Neuronal stem cell (in vitro differentiated cells): Measurements from ENCODE around the gene PCBP4. TPM values are rescaled to one million over a fixed set of nuclear protein-coding genes. Genes with fewer than 3 reads are reported as not detected.

Experiments used
- DNase-seq: peaks from one replicate; pipeline ENCODE4 v3.0.0-alpha.2; 2013; ENCODE audit warnings: low spot score
- H2AFZ ChIP-seq: one replicate; pipeline ENCODE4 v1.6.1; 2013; ENCODE audit warnings: mild to moderate bottlenecking, low read length, inconsistent platforms
- H2AK5ac ChIP-seq: 2 replicates; pipeline ENCODE4 v1.6.1; 2013; ENCODE audit warnings: low read depth, mild to moderate bottlenecking, inconsistent platforms, low read length, moderate library complexity, mixed read lengths
- H2BK120ac ChIP-seq: 2 replicates; pipeline ENCODE4 v1.6.1; 2013; ENCODE audit warnings: low read depth, mild to moderate bottlenecking, inconsistent platforms, low read length, moderate library complexity, mixed read lengths
- H2BK12ac ChIP-seq: one replicate; pipeline ENCODE4 v1.6.1; 2013; ENCODE audit warnings: low read length, inconsistent platforms
- H2BK15ac ChIP-seq: 2 replicates; pipeline ENCODE4 v1.6.1; 2013; ENCODE audit warnings: mild to moderate bottlenecking, low read length, inconsistent platforms, mixed read lengths
- H2BK5ac ChIP-seq: one replicate; pipeline ENCODE4 v1.6.1; 2013; ENCODE audit warnings: inconsistent platforms, mild to moderate bottlenecking, low read length, moderate library complexity
- H3K14ac ChIP-seq: one replicate; pipeline ENCODE4 v1.6.1; 2013; ENCODE audit warnings: low read length, inconsistent platforms
- H3K18ac ChIP-seq: 2 replicates; pipeline ENCODE4 v1.6.1; 2013; ENCODE audit warnings: low read length, inconsistent platforms
- H3K23ac ChIP-seq: 2 replicates; pipeline ENCODE4 v1.6.1; 2013; ENCODE audit warnings: low read depth, mild to moderate bottlenecking, mixed read lengths, low read length, inconsistent platforms; ENCODE audit not compliant: poor library complexity
- H3K27ac ChIP-seq: replicated peaks from 3 replicates; pipeline ENCODE4 v1.5.1; 2013; ENCODE audit warnings: low read length, inconsistent platforms
- H3K27me3 ChIP-seq, 3 experiments: 2 replicates each; pipeline ENCODE4 v1.6.1; 2013; ENCODE audit warnings: low read length in 3 of 3, mild to moderate bottlenecking in 2 of 3, inconsistent platforms in 1 of 3, low read depth in 1 of 3, mixed read lengths in 1 of 3, moderate library complexity in 1 of 3; ENCODE audit not compliant: control insufficient read depth in 3 of 3, insufficient read depth in 3 of 3
- H3K36me3 ChIP-seq, 2 donors: replicated peaks in 1 of 2; 2 replicates each; pipeline ENCODE4 v1.6.1; 2013; ENCODE audit warnings: low read length in 2 of 2; ENCODE audit not compliant: control insufficient read depth in 2 of 2, insufficient read depth in 2 of 2
- H3K4ac ChIP-seq: 2 replicates; pipeline ENCODE4 v1.6.1; 2013; ENCODE audit warnings: inconsistent platforms, mild to moderate bottlenecking, low read length, moderate library complexity
- H3K4me1 ChIP-seq, 2 donors: 1 replicate in 1 of 2; 2 replicates in 1 of 2; pipeline ENCODE4 v1.6.1; 2013; ENCODE audit warnings: low read length in 2 of 2, low read depth in 1 of 2; ENCODE audit not compliant: control insufficient read depth in 2 of 2, insufficient read depth in 1 of 2
- H3K4me2 ChIP-seq: one replicate; pipeline ENCODE4 v1.6.1; 2013; ENCODE audit warnings: mild to moderate bottlenecking, low read length, inconsistent platforms; ENCODE audit not compliant: insufficient read depth, poor library complexity, severe bottlenecking
- H3K4me3 ChIP-seq, 2 donors: 2 replicates each; pipeline ENCODE4 v1.5.1; 2013; ENCODE audit warnings: low read length in 2 of 2, mild to moderate bottlenecking in 2 of 2, inconsistent platforms in 1 of 2, moderate library complexity in 1 of 2
- H3K79me1 ChIP-seq: one replicate; pipeline ENCODE4 v1.6.1; 2013; ENCODE audit warnings: low read depth, mild to moderate bottlenecking, inconsistent platforms, low read length, moderate library complexity
- H3K9ac ChIP-seq: one replicate; pipeline ENCODE4 v1.6.1; 2013; ENCODE audit warnings: mild to moderate bottlenecking, low read depth, low read length, inconsistent platforms; ENCODE audit not compliant: poor library complexity
- H3K9me3 ChIP-seq, 2 donors: replicated peaks in 1 of 2; 2 replicates each; pipeline versions ENCODE3 to v1.6.1; 2013; ENCODE audit warnings: low read length in 2 of 2, mild to moderate bottlenecking in 2 of 2, inconsistent platforms in 1 of 2, low read depth in 1 of 2, mixed read lengths in 1 of 2, moderate library complexity in 1 of 2; ENCODE audit not compliant: control insufficient read depth in 2 of 2, insufficient read depth in 1 of 2
- H4K8ac ChIP-seq: one replicate; pipeline ENCODE4 v1.6.1; 2013; ENCODE audit warnings: low read depth, mild to moderate bottlenecking, inconsistent platforms, low read length, moderate library complexity
- H4K91ac ChIP-seq: one replicate; pipeline ENCODE4 v1.6.1; 2013; ENCODE audit warnings: low read length, low read depth, mild to moderate bottlenecking, inconsistent platforms; ENCODE audit not compliant: poor library complexity
- WGBS, 2 donors: extraction: QIAGEN DNeasy Blood & Tissue Kit; methylation state at CpG; one replicate each; pipeline ENCODE4 v1.1.7; 2013; ENCODE audit warnings: missing lambda C conversion rate in 2 of 2, mixed read lengths in 1 of 2; ENCODE audit not compliant: insufficient read length in 2 of 2, insufficient replicate concordance in 1 of 2; ENCODE audit errors: extremely low coverage in 2 of 2; 5-methylcytosine and 5-hydroxymethylcytosine counted together
- polyA plus RNA-seq, 2 experiments: library from polyadenylated mRNA; stranded (reverse); fragments of 200-250 nt; gene quantifications; one replicate each; pipeline ENCODE4 v1.2.3, GENCODE V29; 2013

The PCBP4 gene
- polyA plus RNA-seq (2013, experiment 1 of 2) = 68.8 TPM
- 66.4 TPM for polyA plus RNA-seq (2013, experiment 2 of 2)

- peak within 1 kb of the TSS; percentile 85 for H2AFZ ChIP-seq
- peak within 1 kb of the TSS; percentile 81 for H2BK120ac ChIP-seq
- peaks cover 0 to 2% of the 10 kb centered on the region in 2 donors for H3K9me3 ChIP-seq
- H4K8ac ChIP-seq = peak within 1 kb of the TSS; percentile 70
- H3K4me2 ChIP-seq = peak within 1 kb of the TSS; percentile 93
- H3K4me1 ChIP-seq = peaks cover 43 to 53% of the 10 kb centered on the region in 2 donors
- H3K27ac ChIP-seq = peak within 1 kb of the TSS; percentile 98
- peak within 1 kb of the TSS; percentile 81 for H4K91ac ChIP-seq
- peak within 1 kb of the TSS; percentile 97 for H3K9ac ChIP-seq
- no peaks in the 10 kb centered on the region for H3K27me3 ChIP-seq
- H2AK5ac ChIP-seq = peak within 1 kb of the TSS; percentile 96
- peak within 1 kb of the TSS; percentile 100 for H3K18ac ChIP-seq
- H2BK5ac ChIP-seq = peak within 1 kb of the TSS; percentile 97
- peak within 1 kb of the TSS; percentile 97 for H3K4ac ChIP-seq
- H2BK15ac ChIP-seq = peak within 1 kb of the TSS; percentile 93
- peak within 1 kb of the TSS; percentile 98 for H2BK12ac ChIP-seq
- H3K14ac ChIP-seq = peak within 1 kb of the TSS; percentile 77
- DNase-seq = no peak
- WGBS, 2 donors = no CpG with 5 or more reads among the region's 90 CpGs
- peaks cover 6% of the 10 kb centered on the region for H3K79me1 ChIP-seq
- peaks cover 0 to 3% of the 10 kb centered on the region in 2 donors for H3K36me3 ChIP-seq
- H3K23ac ChIP-seq = peak within 1 kb of the TSS; percentile 32
- H3K4me3 ChIP-seq = peak within 1 kb of the TSS; percentile 60 to 92
These were observed at the start of gene PCBP4 for GRCh38 chr3:51967384-51968169. TSS of gene PCBP4 (minus strand) at chr3:51967454. CDS start at chr3:51961240, 6,214 bp downstream.

- no peak overlapping the region for H3K27ac ChIP-seq
These were observed 48.4 kb upstream of the PCBP4 start for GRCh38 chr3:52015438-52016228.

GRCh38 chr3:52014613-52015012 is 47.4 kb upstream of the PCBP4 start:
- WGBS, 2 donors = no CpG with 5 or more reads among the region's 8 CpGs
- peaks cover 1 to 8% of the 10 kb centered on the region in 2 donors for H3K4me1 ChIP-seq
- DNase-seq = no peak
- H3K4me2 ChIP-seq = no peak overlapping the region
- no peak overlapping the region for H3K4me3 ChIP-seq
- H3K27ac ChIP-seq = no peak overlapping the region
- H3K23ac ChIP-seq = no peak overlapping the region
- H2AFZ ChIP-seq = peak overlapping the region; percentile 52
- no peak overlapping the region for H2BK15ac ChIP-seq
- no peak overlapping the region for H2BK5ac ChIP-seq
- H3K18ac ChIP-seq = peak overlapping the region; percentile 48
- no peak overlapping the region for H2BK120ac ChIP-seq
- H2AK5ac ChIP-seq = no peak overlapping the region
- no peaks in the 10 kb centered on the region for H3K36me3 ChIP-seq
- H3K4ac ChIP-seq = no peak overlapping the region
- H4K8ac ChIP-seq = no peak overlapping the region
- H3K9me3 ChIP-seq = no peaks in the 10 kb centered on the region
- no peak overlapping the region for H3K9ac ChIP-seq
- no peak overlapping the region for H4K91ac ChIP-seq
- no peak overlapping the region for H2BK12ac ChIP-seq
- no peaks in the 10 kb centered on the region for H3K27me3 ChIP-seq
- H3K79me1 ChIP-seq = no peaks in the 10 kb centered on the region
- H3K14ac ChIP-seq = no peak overlapping the region

More at GRCh38 chr3:52015438-52016228, 48.4 kb upstream of the PCBP4 start:
- Histone ChIP-seq H3K4me1 (peaks cover 1 to 10% of the 10 kb centered on the region in 2 donors), H2BK12ac (peak overlapping the region; percentile 58), H2BK120ac (peak overlapping the region; percentile 49), H4K91ac (no peak overlapping the region), H3K9ac (peak overlapping the region; percentile 31), H3K4me2 (no peak overlapping the region), H3K23ac (no peak overlapping the region), H3K18ac (peak overlapping the region; percentile 67), H4K8ac (peak overlapping the region; percentile 84), H2BK5ac (peak overlapping the region; percentile 25), H2AFZ (peak overlapping the region; percentile 40), H3K4me3 (no peak overlapping the region), H3K79me1 (no peaks in the 10 kb centered on the region), H2BK15ac (peak overlapping the region; percentile 50), H3K27me3 (peaks cover 0 to 3% (median 0%) of the 10 kb centered on the region in 3 experiments), H2AK5ac (peak overlapping the region; percentile 24), H3K14ac (peak overlapping the region; percentile 25), H3K4ac (peak overlapping the region; percentile 6), H3K36me3 (no peaks in the 10 kb centered on the region), H3K9me3 (no peaks in the 10 kb centered on the region)
- DNase-seq = no peak
- no CpG with 5 or more reads among the region's 13 CpGs for WGBS, 2 donors
